GM19023 (cell line): Measurements from ENCODE around the gene KHDC1L.
"Not testable (repeated sequence)": the region's sequence is repeated elsewhere in the genome, so short reads cannot be mapped to it uniquely, and the experiment has no call there.

Source experiments
- ATAC-seq: cut with Tn5 transposase; IDR thresholded peaks from one replicate; pipeline ENCODE4 v1.9.1; 2021; ENCODE audit warnings: mild to moderate bottlenecking, moderate library complexity; ENCODE audit not compliant: unreplicated experiment

KHDC1L gene

GRCh38 chr6:73225396-73225795 lies at the start of gene KHDC1L:
KHDC1L (minus strand) TSS chr6:73225496; CDS start chr6:73225408, 88 bp downstream.
- no peak for ATAC-seq

- not testable (repeated sequence) for ATAC-seq
Measured at GRCh38 chr6:73269296-73269695, 44.0 kb upstream of the KHDC1L start.

- ATAC-seq: not testable (repeated sequence)
Measured at GRCh38 chr6:73268896-73269295, 43.6 kb upstream of the KHDC1L start.

GRCh38 chr6:73264446-73264845 lies 39.1 kb upstream of the KHDC1L start:
- ATAC-seq: no peak

- no peak for ATAC-seq
Measured at GRCh38 chr6:73263570-73263909, 38.2 kb upstream of the KHDC1L start.

- ATAC-seq: peak; percentile 92
Measured at GRCh38 chr6:73262671-73263569, 37.6 kb upstream of the KHDC1L start, which contains the start of gene KHDC1. KHDC1 (minus strand) TSS chr6:73263196; CDS start chr6:73242517, 20,679 bp downstream.

DNA sequence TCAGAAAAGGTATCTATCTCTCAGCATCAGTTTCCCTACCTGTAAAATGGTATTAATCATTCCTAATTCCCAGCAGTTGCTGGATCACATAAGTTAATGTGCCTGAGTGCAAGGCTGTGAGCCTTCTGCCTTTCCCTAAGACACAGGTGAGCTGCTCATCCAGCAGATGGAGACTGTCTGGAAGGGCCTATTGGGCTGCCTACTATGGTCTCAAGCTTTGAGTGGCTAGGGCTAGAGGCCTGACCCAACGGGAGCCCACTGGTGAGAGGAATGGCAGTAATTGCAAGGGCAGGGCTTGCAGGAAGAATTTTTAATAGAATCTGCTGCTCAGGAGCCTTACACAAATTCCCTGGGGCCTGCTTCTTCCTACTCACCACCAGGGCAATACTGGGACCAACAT lies 33.4 kb upstream of the KHDC1L start:
- ATAC-seq: no peak

DNA sequence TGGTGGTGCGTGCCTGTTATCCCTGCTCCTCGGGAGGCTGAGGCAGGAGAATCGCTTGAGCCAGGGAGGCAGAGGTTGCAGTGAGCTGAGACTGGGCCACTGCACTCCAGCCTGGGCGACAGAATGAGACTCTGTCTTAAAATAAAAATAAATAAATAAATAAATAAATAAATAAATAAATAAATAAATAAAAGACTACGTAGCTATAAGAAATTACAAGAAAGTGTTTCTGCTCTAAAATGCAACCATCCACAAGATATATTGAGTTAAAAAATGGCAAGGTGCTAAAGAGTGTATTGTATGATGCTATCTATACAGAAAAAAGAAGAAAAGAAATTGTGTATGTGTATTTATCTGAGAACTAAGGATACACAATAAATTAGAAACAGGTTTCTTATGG lies 29.0 kb upstream of the KHDC1L start:
- not testable (repeated sequence) for ATAC-seq

DNA sequence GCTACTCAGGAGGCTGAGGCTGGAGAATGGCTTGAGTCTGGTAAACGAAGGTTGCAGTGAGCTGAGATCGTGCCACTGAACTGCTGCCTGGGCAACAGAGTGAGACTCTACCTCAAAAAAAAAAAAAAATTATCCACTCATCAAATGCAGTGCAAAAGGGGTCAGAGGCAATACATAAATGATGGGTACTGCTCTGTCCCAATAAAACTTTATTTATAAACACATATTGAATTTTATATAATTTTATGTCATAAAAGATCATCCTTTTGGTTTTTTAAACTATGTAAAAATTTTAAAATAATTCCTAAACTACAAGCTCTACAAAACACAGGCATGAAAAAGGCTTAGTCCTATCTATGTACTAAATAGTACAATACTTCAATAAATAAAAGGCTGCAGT lies 27.4 kb upstream of the KHDC1L start:
- no peak for ATAC-seq

DNA sequence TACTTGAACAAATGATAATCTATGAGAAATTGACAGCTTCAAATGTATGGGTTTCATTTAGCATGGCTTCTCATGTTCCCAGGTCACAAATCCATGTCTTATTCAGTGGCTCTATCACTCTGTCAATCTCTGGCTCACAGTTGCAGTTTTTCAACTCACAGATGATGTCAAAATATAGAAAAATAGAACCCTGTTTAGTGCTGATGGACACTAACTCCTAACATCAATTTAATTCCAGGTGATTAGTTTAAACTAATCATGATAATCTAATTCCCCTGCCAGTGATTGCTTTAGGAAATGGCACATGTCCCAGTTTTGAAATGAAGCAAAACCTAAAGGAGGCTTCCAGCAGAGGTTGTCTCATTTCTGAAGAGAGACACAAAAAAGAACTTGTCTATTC lies 24.7 kb upstream of the KHDC1L start:
- no peak for ATAC-seq

GRCh38 chr6:73248192-73248903 lies 23.1 kb upstream of the KHDC1L start:
- ATAC-seq: no peak

- ATAC-seq: no peak
Measured at GRCh38 chr6:73242001-73242400, 16.7 kb upstream of the KHDC1L start.

GRCh38 chr6:73240730-73241129 lies 15.4 kb upstream of the KHDC1L start:
- ATAC-seq: no peak

GRCh38 chr6:73236144-73236750 lies 11.0 kb upstream of the KHDC1L start:
- ATAC-seq: no peak

GRCh38 chr6:73234733-73235132 lies 9.4 kb upstream of the KHDC1L start:
- no peak for ATAC-seq

DNA sequence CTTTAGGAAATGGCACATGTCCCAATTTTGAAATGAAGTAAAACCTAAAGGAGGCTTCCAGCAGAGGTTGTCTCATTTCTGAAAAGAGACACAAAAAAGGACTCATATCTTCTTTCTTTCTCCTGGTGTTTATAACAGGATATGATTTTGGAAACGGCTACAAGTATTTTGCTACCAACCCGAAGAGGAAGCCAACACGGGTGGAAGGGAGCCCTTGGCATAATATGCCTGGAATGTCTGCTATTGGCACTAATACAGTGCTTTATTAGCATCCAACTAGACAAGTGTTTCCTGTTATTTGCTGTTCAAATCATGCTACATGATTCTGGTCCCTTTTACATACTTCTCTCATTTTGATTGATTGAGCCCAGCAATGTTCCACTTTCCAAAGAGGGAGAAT lies 8.7 kb upstream of the KHDC1L start:
- ATAC-seq: not testable (repeated sequence)

- ATAC-seq: no peak
Measured at GRCh38 chr6:73233048-73233447, 7.8 kb upstream of the KHDC1L start.

GRCh38 chr6:73231986-73232391 lies 6.7 kb upstream of the KHDC1L start:
- ATAC-seq: peak; percentile 56

DNA sequence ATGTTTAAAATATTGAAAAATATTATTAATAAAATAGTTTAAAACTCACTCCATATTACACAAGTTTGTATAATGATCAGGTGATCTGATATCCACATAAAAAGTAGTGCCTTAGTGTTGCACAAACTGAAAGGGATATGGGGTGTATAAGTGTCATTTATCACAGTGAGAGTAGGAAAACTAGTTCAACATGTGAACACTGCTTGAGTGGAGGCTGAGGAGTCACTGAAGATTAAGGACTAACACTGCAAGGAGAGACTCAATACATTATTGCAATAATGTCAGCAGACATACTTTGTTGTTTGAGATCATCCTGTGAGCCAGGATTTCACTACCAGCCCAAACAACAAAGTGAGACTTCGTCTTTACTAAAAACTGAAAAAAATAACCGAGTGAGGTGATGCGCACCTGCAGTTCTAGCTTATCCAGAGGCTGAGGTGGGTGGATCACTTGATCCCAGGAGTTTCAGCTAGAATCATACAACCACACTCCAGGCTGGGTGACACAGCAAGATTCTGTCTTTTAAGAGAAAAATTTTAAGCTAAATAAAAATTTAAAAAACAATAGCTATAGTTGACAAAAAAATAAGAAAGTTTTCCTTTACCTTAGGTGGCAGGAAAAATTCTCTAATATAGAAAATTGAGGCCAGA lies 2.4 kb upstream of the KHDC1L start:
- no peak for ATAC-seq

DNA sequence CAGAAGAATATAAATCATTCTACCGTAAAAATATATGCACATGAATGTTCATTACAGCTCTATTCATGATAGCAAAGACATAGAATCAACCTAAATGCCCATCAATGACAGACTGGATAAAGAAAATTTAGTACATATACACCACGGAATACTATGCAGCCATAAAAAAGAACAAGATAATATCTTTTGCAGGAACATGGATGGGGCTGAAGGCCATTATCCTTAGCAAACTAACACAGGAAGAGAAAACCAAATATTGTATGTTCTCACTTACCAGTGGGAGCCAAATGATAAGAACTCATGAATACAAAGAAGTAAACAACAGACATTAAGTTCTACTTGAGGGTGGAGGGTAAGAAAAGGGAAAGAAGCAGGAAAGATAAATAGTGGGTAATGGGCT lies 8.4 kb downstream of the KHDC1L start:
- no peak for ATAC-seq

DNA sequence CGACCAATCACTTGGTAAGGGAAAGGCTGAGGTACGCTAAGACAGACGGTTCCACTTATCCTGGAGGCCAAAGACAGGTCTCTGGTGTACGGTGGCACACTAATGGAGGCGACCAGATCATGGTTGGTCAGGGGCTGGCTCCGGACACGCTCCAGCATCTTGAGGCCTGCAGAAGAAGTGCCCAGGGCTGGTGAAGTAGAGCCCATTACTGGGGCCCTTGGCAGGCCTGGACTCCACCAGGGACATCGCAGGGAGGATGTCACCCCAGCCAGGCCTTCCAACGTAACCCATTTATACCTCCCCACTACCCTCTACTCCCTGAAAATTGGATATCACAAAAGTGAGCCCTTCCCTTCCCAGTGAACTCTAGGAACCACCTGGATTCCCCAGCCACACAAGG lies 16.2 kb downstream of the KHDC1L start:
- ATAC-seq: no peak
